ENCODE data around the gene MDM1. TPM values are rescaled to one million over a fixed set of nuclear protein-coding genes. Genes with fewer than 3 reads are reported as not detected.

Gene MDM1
- total RNA-seq, 1 donor from 2014 or later = 21.4 TPM

GRCh38 chr12:68352067-68352466 is 19.9 kb upstream of the MDM1 start:
- Mint-ChIP-seq H3K9me3 (no peaks in the 10 kb centered on the region), H3K36me3 (no peaks in the 10 kb centered on the region), H3K27ac (no peak overlapping the region), H3K27me3 (ENCODE audit: low read depth) (no peaks in the 10 kb centered on the region), H3K4me1 (peaks cover 45% of the 10 kb centered on the region), H3K4me3 (no peak overlapping the region)
- no peak for DNase-seq (ENCODE audit: low spot score in 2 of 2, unreplicated experiment in 2 of 2)
- no peak for TF ChIP-seq CTCF (IDR thresholded peaks at IDR 0.05; ENCODE audit: unreplicated experiment)

GRCh38 chr12:68350753-68351152 is 18.6 kb upstream of the MDM1 start:
- no peak overlapping the region for H3K4me3 Mint-ChIP-seq

GRCh38 chr12:68349921-68350606 is 17.9 kb upstream of the MDM1 start:
- Mint-ChIP-seq H3K9me3 (no peaks in the 10 kb centered on the region), H3K36me3 (no peaks in the 10 kb centered on the region), H3K4me3 (no peak overlapping the region), H3K27me3 (ENCODE audit: low read depth) (peaks cover 3% of the 10 kb centered on the region), H3K4me1 (peaks cover 29% of the 10 kb centered on the region), H3K27ac (no peak overlapping the region)
- DNase-seq (ENCODE audit: low spot score in 2 of 2, unreplicated experiment in 2 of 2) = no peak
- TF ChIP-seq CTCF (IDR thresholded peaks at IDR 0.05; ENCODE audit: unreplicated experiment) = no peak

More at GRCh38 chr12:68350753-68351152, 18.6 kb upstream of the MDM1 start:
- H3K36me3 Mint-ChIP-seq = no peaks in the 10 kb centered on the region
- no peak overlapping the region for H3K27ac Mint-ChIP-seq
- H3K27me3 Mint-ChIP-seq (ENCODE audit: low read depth) = peaks cover 2% of the 10 kb centered on the region
- H3K4me1 Mint-ChIP-seq = peaks cover 35% of the 10 kb centered on the region
- DNase-seq (ENCODE audit: low spot score in 2 of 2, unreplicated experiment in 2 of 2) = no peak
- no peaks in the 10 kb centered on the region for H3K9me3 Mint-ChIP-seq
- TF ChIP-seq CTCF (IDR thresholded peaks at IDR 0.05; ENCODE audit: unreplicated experiment) = no peak

GRCh38 chr12:68349220-68349621 is 17.1 kb upstream of the MDM1 start:
- no peaks in the 10 kb centered on the region for H3K36me3 Mint-ChIP-seq
- H3K27ac Mint-ChIP-seq = no peak overlapping the region
- peaks cover 24% of the 10 kb centered on the region for H3K4me1 Mint-ChIP-seq
- peaks cover 4% of the 10 kb centered on the region for H3K27me3 Mint-ChIP-seq (ENCODE audit: low read depth)
- no peak for TF ChIP-seq CTCF (IDR thresholded peaks at IDR 0.05; ENCODE audit: unreplicated experiment)
- DNase-seq (ENCODE audit: low spot score in 2 of 2, unreplicated experiment in 2 of 2) = no peak
- H3K9me3 Mint-ChIP-seq = no peaks in the 10 kb centered on the region
- no peak overlapping the region for H3K4me3 Mint-ChIP-seq

DNA sequence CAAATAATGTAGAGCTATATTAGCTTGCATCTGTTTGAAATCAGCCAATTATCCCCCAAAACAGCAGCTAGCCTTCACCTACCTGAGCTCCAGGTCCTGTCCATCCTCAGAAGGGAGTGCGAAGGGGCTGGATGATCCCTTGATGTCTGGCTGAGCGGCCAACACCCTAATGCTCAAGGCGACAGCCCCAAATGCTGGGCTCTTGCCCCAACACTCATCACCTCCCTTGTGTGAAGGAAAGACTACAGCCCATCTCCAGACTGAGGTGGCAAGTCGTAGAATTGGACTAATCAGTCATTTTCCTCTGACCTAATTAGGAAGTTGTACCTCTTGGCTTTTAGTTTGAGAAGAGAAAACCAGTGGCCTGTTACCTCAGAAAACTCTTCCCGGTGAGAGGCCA is 16.3 kb upstream of the MDM1 start:
- Mint-ChIP-seq H3K4me1 (peaks cover 30% of the 10 kb centered on the region), H3K36me3 (no peaks in the 10 kb centered on the region), H3K27me3 (ENCODE audit: low read depth) (peaks cover 6% of the 10 kb centered on the region), H3K27ac (no peak overlapping the region), H3K4me3 (no peak overlapping the region), H3K9me3 (no peaks in the 10 kb centered on the region)
- no peak for TF ChIP-seq CTCF (IDR thresholded peaks at IDR 0.05; ENCODE audit: unreplicated experiment)
- no peak for DNase-seq (ENCODE audit: low spot score in 2 of 2, unreplicated experiment in 2 of 2)
